A673 (cell line): ENCODE data around the gene ACOT11. TPM values are rescaled to one million over a fixed set of nuclear protein-coding genes. Genes with fewer than 3 reads are reported as not detected.
A peak's percentile ranks its signal among the peaks of the same experiment; 100 is the strongest.

Experiments used
- BruUV-seq: library from RNA; stranded (reverse); fragments of 400-500 nt; replicated peaks from 2 replicates; lab custom pipeline; 2021; lab: Mats Ljungman, UMichigan
- CTCF ChIA-PET: fragments of 300-600 bp; sonication (Branson Sonifier 250); formaldehyde crosslinking; loops from one replicate; lab custom pipeline; 2022; ENCODE audit warnings: antibody characterized with exemption; lab: Charles Lee
- POLR2A ChIA-PET: fragments of 300-600 bp; sonication (Branson Sonifier 250); formaldehyde crosslinking; loops from one replicate; lab custom pipeline; 2022; ENCODE audit warnings: antibody characterized with exemption; ENCODE audit not compliant: low non-redundant PET; lab: Charles Lee
- DNase-seq: peaks from one replicate; pipeline ENCODE4 v3.0.0-alpha.2; 2015; ENCODE audit warnings: low spot score
- H3K27ac ChIP-seq: fragments of 200-600 bp; sonication (generic); 2 replicates; pipeline ENCODE4 v1.5.1; 2016; ENCODE audit warnings: mixed run types, low read depth, mild to moderate bottlenecking, mixed read lengths, antibody characterized with exemption, low read length; ENCODE audit not compliant: poor library complexity, severe bottlenecking
- H3K27me3 ChIP-seq: fragments of 200-600 bp; sonication (generic); replicated peaks from 2 replicates; pipeline ENCODE4 v1.6.1; 2017; ENCODE audit warnings: mixed run types, low read depth, mild to moderate bottlenecking, mixed read lengths, antibody characterized with exemption, low read length; ENCODE audit not compliant: insufficient read depth, poor library complexity
- H3K36me3 ChIP-seq: fragments of 200-600 bp; sonication (generic); 2 replicates; pipeline ENCODE4 v1.6.1; 2016; ENCODE audit warnings: mixed run types, mild to moderate bottlenecking, mixed read lengths, antibody characterized with exemption, low read length; ENCODE audit not compliant: insufficient read depth, poor library complexity, severe bottlenecking
- H3K4me1 ChIP-seq: fragments of 200-600 bp; sonication (generic); 2 replicates; pipeline ENCODE4 v1.6.1; 2017; ENCODE audit warnings: mixed run types, mild to moderate bottlenecking, mixed read lengths, antibody characterized with exemption, low read length; ENCODE audit not compliant: insufficient read depth, poor library complexity, severe bottlenecking
- H3K4me3 ChIP-seq: fragments of 200-600 bp; sonication (generic); 2 replicates; pipeline ENCODE4 v1.5.1; 2016; ENCODE audit warnings: low read depth, mixed run types, mild to moderate bottlenecking, mixed read lengths, low read length; ENCODE audit not compliant: poor library complexity, severe bottlenecking
- H3K9me3 ChIP-seq: fragments of 200-600 bp; sonication (generic); 2 replicates; pipeline ENCODE4 v1.6.1; 2016; ENCODE audit warnings: mixed run types, low read depth, mild to moderate bottlenecking, mixed read lengths, antibody characterized with exemption, low read length; ENCODE audit not compliant: poor library complexity, severe bottlenecking
- EZH2 ChIP-seq: fragments of 200-600 bp; sonication (generic); IDR thresholded peaks from 2 replicates; pipeline ENCODE4 v1.6.1; 2017; ENCODE audit warnings: borderline replicate concordance, low read depth, mild to moderate bottlenecking, mixed read lengths, antibody characterized with exemption, low read length; ENCODE audit not compliant: poor library complexity, severe bottlenecking
- intact Hi-C: fragments of 100-400 bp; cut with micrococcal nuclease; formaldehyde crosslinking; loops from one replicate; pipeline ENCODE4 v1.10.0; 2022; ENCODE audit not compliant: unreplicated experiment
- total RNA-seq: library from RNA; stranded (reverse); gene quantifications from 2 replicates; pipeline ENCODE4 v1.2.3, GENCODE V29; 2021
- TF ChIP-seq, protein P1 (sequence below): fragments of 300-800, 200-600 bp; sonication (generic); conservative IDR thresholded peaks from 2 replicates; pipeline ENCODE4 v1.5.1; 2017; ENCODE audit warnings: low read depth, mild to moderate bottlenecking, antibody characterized with exemption, low read length, moderate library complexity, mixed read lengths

ACOT11 gene
- total RNA-seq, 1 experiment from 2014 or later = 5.6 TPM

- no peak overlapping the region for H3K4me3 ChIP-seq
- TF ChIP-seq, protein P1, sequence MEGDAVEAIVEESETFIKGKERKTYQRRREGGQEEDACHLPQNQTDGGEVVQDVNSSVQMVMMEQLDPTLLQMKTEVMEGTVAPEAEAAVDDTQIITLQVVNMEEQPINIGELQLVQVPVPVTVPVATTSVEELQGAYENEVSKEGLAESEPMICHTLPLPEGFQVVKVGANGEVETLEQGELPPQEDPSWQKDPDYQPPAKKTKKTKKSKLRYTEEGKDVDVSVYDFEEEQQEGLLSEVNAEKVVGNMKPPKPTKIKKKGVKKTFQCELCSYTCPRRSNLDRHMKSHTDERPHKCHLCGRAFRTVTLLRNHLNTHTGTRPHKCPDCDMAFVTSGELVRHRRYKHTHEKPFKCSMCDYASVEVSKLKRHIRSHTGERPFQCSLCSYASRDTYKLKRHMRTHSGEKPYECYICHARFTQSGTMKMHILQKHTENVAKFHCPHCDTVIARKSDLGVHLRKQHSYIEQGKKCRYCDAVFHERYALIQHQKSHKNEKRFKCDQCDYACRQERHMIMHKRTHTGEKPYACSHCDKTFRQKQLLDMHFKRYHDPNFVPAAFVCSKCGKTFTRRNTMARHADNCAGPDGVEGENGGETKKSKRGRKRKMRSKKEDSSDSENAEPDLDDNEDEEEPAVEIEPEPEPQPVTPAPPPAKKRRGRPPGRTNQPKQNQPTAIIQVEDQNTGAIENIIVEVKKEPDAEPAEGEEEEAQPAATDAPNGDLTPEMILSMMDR = no peak
- TF ChIP-seq EZH2 = no peak
- no peaks in the 10 kb centered on the region for H3K27me3 ChIP-seq
- BruUV-seq = no TSS peak
- H3K36me3 ChIP-seq = no peaks in the 10 kb centered on the region
- ChIA-PET POLR2A (no interaction called here), CTCF (no interaction called here)
- no peak for DNase-seq
- intact Hi-C loops = no loop called here
- H3K4me1 ChIP-seq = peaks cover 17% of the 10 kb centered on the region
- peak overlapping the region; percentile 82 for H3K27ac ChIP-seq
- H3K9me3 ChIP-seq = no peaks in the 10 kb centered on the region
Measured at GRCh38 chr1:54582566-54583306, 34.7 kb downstream of the ACOT11 start.

DNA sequence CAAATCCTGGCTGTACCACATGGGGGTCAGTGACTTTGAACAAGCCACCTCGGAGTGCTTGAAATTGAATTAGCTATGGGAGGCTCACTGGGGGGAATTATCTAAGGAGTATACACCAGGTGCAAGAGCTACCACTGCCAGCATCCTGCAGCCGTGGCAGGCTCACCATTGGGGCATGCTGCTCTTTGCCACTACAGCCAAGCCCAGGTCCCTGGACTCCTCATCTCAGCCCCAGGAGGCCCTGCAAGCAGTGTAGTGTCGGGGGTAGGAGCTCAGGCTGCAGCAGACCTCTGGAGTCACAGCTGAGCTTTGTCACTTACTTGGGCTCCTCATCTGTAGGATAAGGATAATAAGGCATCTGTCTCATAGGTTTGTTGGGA is 35.3 kb downstream of the ACOT11 start:
- peaks cover 17% of the 10 kb centered on the region for H3K4me1 ChIP-seq
- H3K27me3 ChIP-seq = no peaks in the 10 kb centered on the region
- ChIA-PET POLR2A (no interaction called here), CTCF (no interaction called here)
- DNase-seq = no peak
- BruUV-seq = no TSS peak
- intact Hi-C loops = no loop called here
- H3K36me3 ChIP-seq = no peaks in the 10 kb centered on the region
- H3K27ac ChIP-seq = no peak overlapping the region
- H3K9me3 ChIP-seq = no peaks in the 10 kb centered on the region
- no peak overlapping the region for H3K4me3 ChIP-seq
- TF ChIP-seq, protein P1 = no peak
- no peak for TF ChIP-seq EZH2

- intact Hi-C loops = no loop called here
- Histone ChIP-seq H3K4me3 (no peak overlapping the region), H3K27ac (no peak overlapping the region), H3K4me1 (peaks cover 17% of the 10 kb centered on the region), H3K36me3 (no peaks in the 10 kb centered on the region), H3K9me3 (no peaks in the 10 kb centered on the region), H3K27me3 (no peaks in the 10 kb centered on the region)
- ChIA-PET CTCF (no interaction called here), POLR2A (no interaction called here)
- DNase-seq = no peak
- BruUV-seq = no TSS peak
- TF ChIP-seq EZH2 = no peak
- TF ChIP-seq, protein P1 = no peak
Measured at GRCh38 chr1:54583871-54584270, 35.8 kb downstream of the ACOT11 start.
